Pancreas (tissue), 8 donors: ENCODE measurements around the gene PNPLA7. TPM values are rescaled to one million over a fixed set of nuclear protein-coding genes. Genes with fewer than 3 reads are reported as not detected.

Experiments used
- microRNA-seq, 2 donors: library from miRNA; unstranded; fragments of <30 nt; microRNA quantifications; one replicate each; pipeline versions ENCODE4 to v1.1.0, GENCODE V29; 2019 to 2020
- polyA plus RNA-seq, 2 donors: library from polyadenylated mRNA; stranded (reverse); fragments of 200-250 nt; gene quantifications; one replicate each; pipeline ENCODE4 v1.2.3, GENCODE V29; 2013
- total RNA-seq, 6 donors: library from RNA; stranded (reverse); fragmentation: NEBNext Ultra II Directional in 4 of 6; extraction: Animal tissue kit (Norgen Biotek cat#: 25700) in 4 of 6; gene quantifications; one replicate each; pipeline versions ENCODE4 v1.2.1 to v1.2.4, GENCODE V29; 2021 to 2023
- donor health status: healthy with polysubstance abuse.
- donor health status: DM: no; HTN: no; CAD: no; lungs with moderate emphysema.
- donor health status: DM: no; HTN: no; CAD: no.
- donor health status: Bipolar disorder and iron deficiency.
- donor health status: DM: yes; HTN: yes; CAD: no.
- donor health status: DM: no; HTN: no; CAD: no.
- donor health status: DM: no; HTN: no; CAD: no.
- donor health status: DM: yes; HTN: yes; CAD: no.

The PNPLA7 gene
- total and polyA plus RNA-seq, 8 donors = 7.1 to 71.8 (median 18.0) TPM

Small RNA genes within 50 kb of the gene (microRNA-seq; reads per million reads assigned to microRNA genes)
- 0.59 to 1.2 reads per million in 2 donors for gene MIR7114

Other genes with a start within 250 kb of the PNPLA7 start
- gene NRARP, start 248.1 kb downstream of the PNPLA7 start, total RNA-seq = 10 to 100 TPM in 4 of 6 donors, 1 to 10 TPM in 2; 7.5 to 23.4 (median 13.6) TPM
- 1 to 10 TPM; 1.3 to 2.7 TPM for gene NRARP, start 248.1 kb downstream of the PNPLA7 start, polyA plus RNA-seq
- gene EXD3, start 127.2 kb downstream of the PNPLA7 start, total RNA-seq = 10 to 100 TPM in 3 of 6 donors, 1 to 10 TPM in 3; 8.1 to 16.5 (median 10.4) TPM
- 10 to 100 TPM; 43.1 to 57.3 TPM for gene EXD3, start 127.2 kb downstream of the PNPLA7 start, polyA plus RNA-seq
- 10 to 100 TPM in 3 of 6 donors, 1 to 10 TPM in 3; 6.6 to 15.0 (median 10.0) TPM for gene NOXA1, start 127.0 kb downstream of the PNPLA7 start, total RNA-seq
- gene NOXA1, start 127.0 kb downstream of the PNPLA7 start, polyA plus RNA-seq = 10 to 100 TPM; 40.0 to 45.5 TPM
- gene ENTPD8, start 109.0 kb downstream of the PNPLA7 start, total RNA-seq = 1 to 10 TPM in 5 of 6 donors, under 1 TPM in 1; 0.98 to 3.8 (median 1.3) TPM
- gene ENTPD8, start 109.0 kb downstream of the PNPLA7 start, polyA plus RNA-seq = 1 to 10 TPM; 3.9 to 4.7 TPM
- gene NSMF, start 91.1 kb downstream of the PNPLA7 start, total RNA-seq = 10 to 100 TPM; 22.0 to 34.4 (median 26.3) TPM
- gene NSMF, start 91.1 kb downstream of the PNPLA7 start, polyA plus RNA-seq = 10 to 100 TPM; 68.6 to 81.0 TPM
- gene MRPL41, start 1.5 kb upstream of the PNPLA7 start, total RNA-seq = 10 to 100 TPM; 16.6 to 30.1 (median 19.0) TPM
- gene MRPL41, start 1.5 kb upstream of the PNPLA7 start, polyA plus RNA-seq = 10 to 100 TPM; 49.6 to 74.1 TPM
- 10 to 100 TPM; 16.7 to 27.4 (median 21.5) TPM for gene DPH7, start 28.5 kb upstream of the PNPLA7 start, total RNA-seq
- 100 to 1,000 TPM; 107 to 174 TPM for gene DPH7, start 28.5 kb upstream of the PNPLA7 start, polyA plus RNA-seq
- 10 to 100 TPM in 1 of 6 donors, 1 to 10 TPM in 5; 6.1 to 11.1 (median 9.1) TPM for gene ZMYND19, start 40.1 kb upstream of the PNPLA7 start, total RNA-seq
- 10 to 100 TPM; 18.0 to 18.6 TPM for gene ZMYND19, start 40.1 kb upstream of the PNPLA7 start, polyA plus RNA-seq
- gene ARRDC1, start 55.3 kb upstream of the PNPLA7 start, total RNA-seq = 10 to 100 TPM; 20.9 to 39.3 (median 24.3) TPM
- 100 to 1,000 TPM; 117 to 161 TPM for gene ARRDC1, start 55.3 kb upstream of the PNPLA7 start, polyA plus RNA-seq
- 10 to 100 TPM; 29.9 to 51.1 (median 32.6) TPM for gene EHMT1, start 68.6 kb upstream of the PNPLA7 start, total RNA-seq
- 10 to 100 TPM; 30.3 to 42.0 TPM for gene EHMT1, start 68.6 kb upstream of the PNPLA7 start, polyA plus RNA-seq